Breast epithelium (tissue), 3 donors: ENCODE data around the gene TMEM123.

Experiments used
- CTCF ChIP-seq, 3 donors: fragments of 450-650 bp; IDR thresholded peaks; one replicate each; pipeline ENCODE4 v1.5.1; 2016 to 2017; ENCODE audit warnings: antibody characterized with exemption in 3 of 3, mild to moderate bottlenecking in 3 of 3, moderate library complexity in 3 of 3
- POLR2A ChIP-seq: fragments of 450-650 bp; IDR thresholded peaks from one replicate; pipeline ENCODE4 v1.6.1; 2016; ENCODE audit warnings: antibody characterized with exemption, mild to moderate bottlenecking, moderate library complexity

DNA sequence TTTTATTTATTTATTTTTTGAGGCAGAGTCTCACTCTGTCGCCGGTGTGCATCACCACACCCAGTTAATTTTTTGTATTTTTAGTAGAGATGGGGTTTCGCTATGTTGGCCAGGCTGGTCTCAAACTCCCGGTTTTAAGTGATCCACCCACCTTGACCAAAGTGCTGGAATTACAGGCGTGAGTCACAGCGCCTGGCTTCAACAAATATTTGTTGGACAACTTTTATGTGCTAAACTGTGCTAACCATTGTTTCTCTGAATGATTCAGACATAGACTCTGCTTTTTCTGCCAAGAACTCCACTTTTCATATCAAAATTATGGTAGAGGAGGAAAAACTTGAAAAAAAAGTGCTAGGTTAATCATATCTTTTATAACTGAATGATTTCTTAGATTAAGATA, 41.7 kb upstream of the TMEM123 start:
- TF ChIP-seq CTCF (IDR thresholded peaks at IDR 0.05) (no peak), POLR2A (no peak)
